ENCODE results near the gene ZNF687. TPM values are rescaled to one million over a fixed set of nuclear protein-coding genes. Genes with fewer than 3 reads are reported as not detected.
A peak's percentile ranks its signal among the peaks of the same experiment; 100 is the strongest.

The ZNF687 gene
- total and polyA plus RNA-seq, 9 donors, result 6.4 to 37.2 (median 24.6) TPM

DNA sequence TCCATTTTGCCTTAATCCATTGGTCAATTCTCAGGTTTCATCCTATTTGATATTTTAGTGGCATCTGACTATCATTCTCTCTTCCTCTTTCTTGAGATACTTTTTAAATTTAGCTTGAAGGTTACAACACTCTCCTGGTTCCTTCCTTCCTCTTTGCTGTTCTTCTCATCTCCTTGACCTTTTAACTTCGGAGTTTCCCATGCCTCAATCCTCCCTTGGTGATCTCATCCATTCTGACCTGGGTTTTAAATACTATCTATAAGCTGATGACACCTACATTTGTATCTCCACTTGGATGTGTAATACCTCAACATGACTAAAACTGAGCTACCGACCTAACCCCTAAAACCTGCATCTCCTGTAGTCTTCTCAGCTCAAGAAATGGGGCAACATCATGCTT lies 4.8 kb upstream of the ZNF687 start:
- 73 to 80% (median 78%) methylated on average over 2 of the region's 2 CpGs for WGBS, 3 donors
- TF ChIP-seq EP300 (IDR thresholded peaks at IDR 0.05) (no peak), CTCF (IDR thresholded peaks at IDR 0.05) (no peak), POLR2A (IDR thresholded peaks at IDR 0.05) (no peak)
- no peak for DNase-seq
- Histone ChIP-seq H3K27ac (no peak overlapping the region), H3K4me1 (ENCODE audit: insufficient read depth) (peaks cover 3% of the 10 kb centered on the region), H3K27me3 (no peaks in the 10 kb centered on the region), H3K4me3 (no peak overlapping the region), H3K36me3 (no peaks in the 10 kb centered on the region), H3K9me3 (no peaks in the 10 kb centered on the region)
- intact Hi-C loops (cut with DNase I), result no loop called here

DNA sequence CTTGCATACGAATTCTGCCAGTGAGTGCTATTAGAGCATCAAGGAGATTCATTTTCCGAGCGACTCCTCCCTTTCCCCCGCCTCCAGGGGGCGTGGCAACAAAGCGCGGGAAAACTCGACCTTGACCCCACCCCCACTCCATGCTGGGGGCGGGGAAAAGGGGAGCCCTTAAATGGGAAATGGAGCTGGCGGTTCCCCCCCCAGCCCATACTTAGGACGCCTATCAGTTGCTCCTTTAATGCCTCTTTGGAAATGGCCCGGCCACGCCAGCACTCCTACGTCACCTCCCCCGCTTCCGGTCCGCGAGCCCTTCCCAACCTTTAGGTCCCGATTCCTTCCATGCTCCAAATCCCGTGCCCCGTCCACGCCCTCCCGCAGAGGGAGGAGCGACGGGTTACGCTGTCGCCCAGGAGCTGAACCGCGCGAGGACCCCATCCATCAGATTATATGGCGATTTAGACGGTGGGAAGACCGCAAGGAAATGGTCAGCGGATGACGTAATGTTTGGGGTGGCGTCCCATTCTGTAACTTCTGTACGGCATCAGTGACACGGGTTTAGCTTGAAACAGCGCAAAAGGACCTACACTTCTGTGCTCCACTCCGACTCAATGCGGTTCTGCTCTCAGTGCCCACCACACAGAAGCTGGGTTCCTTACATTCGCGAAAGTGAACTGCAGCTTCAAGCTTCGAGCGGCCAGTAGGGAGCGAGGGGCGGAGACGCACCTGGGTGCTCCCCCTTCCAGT lies 702 bp upstream of the ZNF687 start:
- TF ChIP-seq POLR2A (IDR thresholded peaks at IDR 0.05) (peak; percentile 86), EP300 (IDR thresholded peaks at IDR 0.05) (peak; percentile 87), CTCF (IDR thresholded peaks at IDR 0.05) (peak; percentile 37 to 58 (median 39))
- H3K4me3 ChIP-seq, result peak overlapping the region; percentile 79
- DNase-seq, result peak; percentile 97 to 99 (median 98)
- intact Hi-C loops (cut with DNase I), result no loop called here
- peak overlapping the region; percentile 91 to 98 for H3K27ac ChIP-seq
- no peaks in the 10 kb centered on the region for H3K9me3 ChIP-seq
- no peaks in the 10 kb centered on the region for H3K36me3 ChIP-seq
- WGBS, 3 donors, result 0 to 1% (median 0%) methylated on average over 47 to 48 of the region's 48 CpGs
- peaks cover 9% of the 10 kb centered on the region for H3K4me1 ChIP-seq (ENCODE audit: insufficient read depth)
- H3K27me3 ChIP-seq, result no peaks in the 10 kb centered on the region

DNA sequence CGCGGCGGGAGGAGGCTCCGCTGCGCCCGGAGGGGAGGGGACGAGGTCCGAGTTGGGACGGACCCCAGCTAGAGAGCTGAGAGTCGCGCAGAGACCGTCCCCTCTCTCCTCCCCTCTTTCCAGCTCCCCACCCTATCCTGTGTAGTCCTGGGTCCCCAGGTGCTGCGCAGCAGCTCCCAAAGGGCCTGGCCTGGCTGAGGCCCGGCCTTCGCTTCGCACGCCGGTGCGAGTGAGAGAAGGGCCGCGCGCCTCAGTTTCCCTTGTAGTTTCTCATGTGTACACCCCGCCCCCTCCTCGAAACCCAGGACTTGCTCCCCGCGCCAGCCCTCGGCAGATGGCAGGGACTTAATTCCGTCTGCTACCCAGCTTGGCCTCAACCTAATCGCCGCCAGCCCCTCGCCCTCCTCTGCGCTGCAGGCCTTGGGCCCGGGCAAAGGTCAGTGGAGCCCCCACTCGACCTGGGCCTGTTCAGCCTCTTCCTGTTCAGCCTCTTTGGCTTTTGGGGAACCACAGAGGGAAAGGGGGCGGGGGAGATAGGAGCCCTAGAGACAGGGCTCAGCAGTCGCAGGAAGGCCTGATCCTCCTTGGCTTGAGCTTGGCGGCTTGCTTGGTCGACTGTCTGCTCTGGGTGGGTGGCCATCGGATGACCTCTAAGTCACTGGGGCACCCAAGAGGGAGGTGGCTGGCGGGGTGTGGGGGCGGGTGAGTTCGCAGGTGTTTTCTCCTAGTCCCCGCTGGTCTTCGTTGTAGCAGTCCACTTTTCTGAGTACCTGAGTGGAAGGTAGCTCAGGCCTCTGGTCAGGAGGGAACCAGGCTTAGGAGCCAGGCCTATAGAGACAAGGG lies 1.0 kb downstream of the ZNF687 start:
- peak in 4 of 5 donors; percentile 37 to 64 (median 53) for DNase-seq
- 4 to 10% (median 5%) methylated on average over 30 to 44 of the region's 44 CpGs for WGBS, 3 donors
- Histone ChIP-seq H3K27ac (peak overlapping the region; percentile 75 to 98), H3K27me3 (no peaks in the 10 kb centered on the region), H3K4me1 (ENCODE audit: insufficient read depth) (peaks cover 9% of the 10 kb centered on the region), H3K4me3 (peak overlapping the region; percentile 55), H3K36me3 (no peaks in the 10 kb centered on the region), H3K9me3 (no peaks in the 10 kb centered on the region)
- no peak for TF ChIP-seq EP300 (IDR thresholded peaks at IDR 0.05)
- intact Hi-C loops (cut with DNase I), result no loop called here

DNA sequence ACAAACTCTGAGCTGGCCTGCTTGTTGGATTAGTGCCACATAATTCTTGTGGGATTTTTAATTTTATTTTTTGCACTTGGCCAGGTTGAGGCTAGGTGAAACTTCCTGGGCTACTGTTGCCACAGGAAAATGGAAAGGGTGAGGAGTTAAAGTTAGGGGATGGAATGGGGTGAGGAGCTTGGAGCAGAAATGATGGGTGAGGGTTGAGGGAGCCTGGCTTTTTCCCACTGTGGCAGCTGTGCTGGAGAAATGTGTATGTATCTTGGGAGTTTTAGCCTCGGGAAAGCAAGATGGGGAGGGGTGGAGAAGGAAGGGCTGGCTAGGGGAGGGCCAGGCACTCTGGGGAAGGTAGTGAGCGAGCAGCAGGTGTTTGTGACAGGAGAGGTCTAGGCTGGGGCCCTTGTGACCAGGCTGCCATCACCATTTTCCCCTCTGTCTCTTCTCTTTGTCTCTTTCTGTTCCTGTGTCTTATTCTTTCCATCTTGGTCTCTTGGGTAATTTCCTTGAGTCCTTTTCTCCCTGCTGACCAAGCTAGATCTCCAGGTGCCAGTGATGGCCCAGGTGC lies 2.0 kb downstream of the ZNF687 start:
- intact Hi-C loops (cut with DNase I), result no loop called here
- H3K9me3 ChIP-seq, result no peaks in the 10 kb centered on the region
- TF ChIP-seq CTCF (IDR thresholded peaks at IDR 0.05) (no peak), EP300 (IDR thresholded peaks at IDR 0.05) (no peak), POLR2A (IDR thresholded peaks at IDR 0.05) (no peak)
- H3K4me3 ChIP-seq, result no peak overlapping the region
- no peaks in the 10 kb centered on the region for H3K27me3 ChIP-seq
- no peaks in the 10 kb centered on the region for H3K36me3 ChIP-seq
- H3K4me1 ChIP-seq (ENCODE audit: insufficient read depth), result peaks cover 9% of the 10 kb centered on the region
- no peak overlapping the region for H3K27ac ChIP-seq
- 53 to 54% (median 53%) methylated on average over 2 of the region's 2 CpGs for WGBS, 3 donors
- no peak for DNase-seq
